GM12878 (cell line): ENCODE measurements around the gene SNRPD2. TPM values are rescaled to one million over a fixed set of nuclear protein-coding genes. Genes with fewer than 3 reads are reported as not detected.

ENCODE experiments used
- ATF2 ChIP-seq: IDR thresholded peaks from 2 replicates; pipeline ENCODE4 v1.6.1; 2012; ENCODE audit warnings: low read length, inconsistent platforms
- CBFB ChIP-seq: IDR thresholded peaks from 2 replicates; pipeline ENCODE4 v1.6.1; 2016; ENCODE audit warnings: antibody characterized with exemption, low read depth
- DPF2 ChIP-seq: fragments of 450-650 bp; IDR thresholded peaks from 2 replicates; pipeline ENCODE4 v1.6.1; 2017; ENCODE audit warnings: mild to moderate bottlenecking
- E2F4 ChIP-seq: IDR thresholded peaks from 2 replicates; pipeline ENCODE4 v1.6.1; 2012; ENCODE audit warnings: low read depth, low read length, improper control_type of control experiment
- EP300 ChIP-seq, 2 experiments: fragments of 150-350 bp in 1 of 2; IDR thresholded peaks; 2 replicates each; pipeline ENCODE4 v1.6.1; 2011 to 2012; ENCODE audit warnings: low read depth in 2 of 2, low read length in 2 of 2, borderline replicate concordance in 1 of 2, improper control_type of control experiment in 1 of 2, inconsistent platforms in 1 of 2; ENCODE audit not compliant: control insufficient read depth in 1 of 2
- FOS ChIP-seq: IDR thresholded peaks from 3 replicates; pipeline ENCODE4 v1.6.1; 2011; ENCODE audit warnings: borderline replicate concordance; ENCODE audit not compliant: insufficient read length; ENCODE audit errors: extremely low read depth
- IRF5 ChIP-seq: fragments of 450-650 bp; IDR thresholded peaks from 2 replicates; pipeline ENCODE4 v1.6.1; 2017; ENCODE audit warnings: borderline replicate concordance
- JUND ChIP-seq: IDR thresholded peaks from 2 replicates; pipeline ENCODE4 v1.6.1; 2012; ENCODE audit warnings: low read depth, mild to moderate bottlenecking, low read length, improper control_type of control experiment, moderate library complexity
- KDM1A ChIP-seq: fragments of 200-600 bp; sonication (generic); IDR thresholded peaks from 2 replicates; pipeline ENCODE4 v1.6.1; 2016; ENCODE audit warnings: borderline replicate concordance
- KLF5 ChIP-seq: fragments of 450-650 bp; IDR thresholded peaks from 2 replicates; pipeline ENCODE4 v1.6.1; 2014; ENCODE audit warnings: mild to moderate bottlenecking; ENCODE audit not compliant: partially characterized antibody
- MEF2A ChIP-seq: IDR thresholded peaks from 2 replicates; pipeline ENCODE4 v1.6.1; 2011; ENCODE audit warnings: low read depth, mild to moderate bottlenecking, low read length, moderate library complexity; ENCODE audit not compliant: insufficient read depth
- MEF2B ChIP-seq: fragments of 450-650 bp; IDR thresholded peaks from 2 replicates; pipeline ENCODE4 v1.6.1; 2018; ENCODE audit warnings: mild to moderate bottlenecking, moderate library complexity; ENCODE audit not compliant: partially characterized antibody, poor library complexity, severe bottlenecking
- NFIC ChIP-seq: IDR thresholded peaks from 2 replicates; pipeline ENCODE4 v1.6.1; 2012; ENCODE audit warnings: low read depth, mild to moderate bottlenecking, inconsistent platforms, low read length, moderate library complexity
- POLR2AphosphoS5 ChIP-seq: IDR thresholded peaks from 2 replicates; pipeline ENCODE4 v1.6.1; 2011; ENCODE audit warnings: mild to moderate bottlenecking, low read length, inconsistent platforms
- RUNX3 ChIP-seq: IDR thresholded peaks from 2 replicates; pipeline ENCODE4 v1.6.1; 2012; ENCODE audit warnings: low read length, inconsistent platforms
- SMC3 ChIP-seq: IDR thresholded peaks from 2 replicates; pipeline ENCODE4 v1.6.1; 2011; ENCODE audit warnings: low read length, improper control_type of control experiment, borderline replicate concordance
- STAT1 ChIP-seq: fragments of 450-650 bp; conservative IDR thresholded peaks from 2 replicates; pipeline ENCODE4 v1.6.1; 2014; ENCODE audit warnings: antibody characterized with exemption, mild to moderate bottlenecking
- TARDBP ChIP-seq: IDR thresholded peaks from 2 replicates; pipeline ENCODE4 v1.6.1; 2016; ENCODE audit warnings: borderline replicate concordance
- TCF3 ChIP-seq: IDR thresholded peaks from 2 replicates; pipeline ENCODE4 v1.6.1; 2012; ENCODE audit warnings: low read depth, mild to moderate bottlenecking, low read length, borderline replicate concordance; ENCODE audit not compliant: insufficient read depth
- YBX1 ChIP-seq: fragments of 450-650 bp; IDR thresholded peaks from 2 replicates; pipeline ENCODE4 v1.6.1; 2016; ENCODE audit warnings: antibody characterized with exemption
- polyA plus RNA-seq, 11 experiments: library from polyadenylated mRNA; depleted of rRNA in 4 of 11; unstranded in 6 of 11; stranded (reverse) in 5 of 11; fragments of >200 nt; fragmentation: Nextera tagmentation in 4 of 11; fragmentation: Illumina TruSeq in 1 of 11; extraction: Ambion mirVana in 4 of 11; extraction: Trizol in 1 of 11; gene quantifications; 1 replicate in 1 of 11; 2 replicates in 10 of 11; pipeline versions ENCODE4 v1.2.1 to v1.2.3, GENCODE V29; 2011 to 2016; ENCODE audit warnings: inconsistent platforms in 2 of 11, missing spikeins in 2 of 11, low read depth in 1 of 11
- total RNA-seq, 4 experiments: library from RNA; depleted of rRNA in 3 of 4; stranded (reverse); fragments of >200 nt in 3 of 4; fragmentation: Illumina TruSeq in 1 of 4; extraction: Trizol in 1 of 4; gene quantifications; 2 replicates each; pipeline versions ENCODE4 v1.2.1 to v1.2.3, GENCODE V29; 2013 to 2021
- TF ChIP-seq, protein P1 (sequence below): IDR thresholded peaks from 2 replicates; pipeline ENCODE4 v1.6.1; 2011; ENCODE audit warnings: borderline replicate concordance, low read depth, mild to moderate bottlenecking, moderate library complexity, low read length; ENCODE audit not compliant: insufficient read depth, poor library complexity, severe bottlenecking
- TF ChIP-seq, protein P2 (sequence below): IDR thresholded peaks from 2 replicates; pipeline ENCODE4 v1.6.1; 2011; ENCODE audit warnings: low read depth, mild to moderate bottlenecking, low read length, moderate library complexity, borderline replicate concordance; ENCODE audit errors: extremely low read depth

The SNRPD2 gene
- total and polyA plus RNA-seq, 10 of the 15 experiments (the other 5 are each of a cell fraction or from before 2014, with no cell fraction given): 526 to 3,621 (median 951) TPM

- TF ChIP-seq STAT1: 0 out of 2 replicates have a peak, but pooled peaks have one; percentile 80
- no peak; the same call in 1 of the 2 replicates for TF ChIP-seq DPF2
- TF ChIP-seq IRF5: no peak
- TF ChIP-seq TARDBP: peak; percentile 55; the same call in 1 of the 2 replicates
- TF ChIP-seq, protein P1, sequence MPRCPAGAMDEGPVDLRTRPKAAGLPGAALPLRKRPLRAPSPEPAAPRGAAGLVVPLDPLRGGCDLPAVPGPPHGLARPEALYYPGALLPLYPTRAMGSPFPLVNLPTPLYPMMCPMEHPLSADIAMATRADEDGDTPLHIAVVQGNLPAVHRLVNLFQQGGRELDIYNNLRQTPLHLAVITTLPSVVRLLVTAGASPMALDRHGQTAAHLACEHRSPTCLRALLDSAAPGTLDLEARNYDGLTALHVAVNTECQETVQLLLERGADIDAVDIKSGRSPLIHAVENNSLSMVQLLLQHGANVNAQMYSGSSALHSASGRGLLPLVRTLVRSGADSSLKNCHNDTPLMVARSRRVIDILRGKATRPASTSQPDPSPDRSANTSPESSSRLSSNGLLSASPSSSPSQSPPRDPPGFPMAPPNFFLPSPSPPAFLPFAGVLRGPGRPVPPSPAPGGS: no peak
- no peak for TF ChIP-seq POLR2AphosphoS5
- no peak for TF ChIP-seq TCF3
- TF ChIP-seq SMC3: no peak
- no peak for TF ChIP-seq E2F4
- no peak for TF ChIP-seq KDM1A
- no peak for TF ChIP-seq YBX1
- TF ChIP-seq RUNX3: peak; percentile 99
- no peak for TF ChIP-seq ATF2
- TF ChIP-seq KLF5: peak; percentile 70
- peak; percentile 93 for TF ChIP-seq FOS
- peak; percentile 99 for TF ChIP-seq CBFB
- no peak for TF ChIP-seq JUND
- TF ChIP-seq MEF2A: 0 out of 2 replicates have a peak, but pooled peaks have one; percentile 29
- TF ChIP-seq NFIC: no peak
- no peak for TF ChIP-seq EP300 (IDR thresholded peaks at IDR 0.05; ENCODE audit: borderline replicate concordance in 1 of 2, control insufficient read depth in 1 of 2, low read depth in 2 of 2, low read length in 2 of 2)
- TF ChIP-seq MEF2B: peak; percentile 10
- TF ChIP-seq, protein P2, sequence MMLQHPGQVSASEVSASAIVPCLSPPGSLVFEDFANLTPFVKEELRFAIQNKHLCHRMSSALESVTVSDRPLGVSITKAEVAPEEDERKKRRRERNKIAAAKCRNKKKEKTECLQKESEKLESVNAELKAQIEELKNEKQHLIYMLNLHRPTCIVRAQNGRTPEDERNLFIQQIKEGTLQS: no peak
Observed at GRCh38 chr19:45645631-45646344, 46.0 kb downstream of the SNRPD2 start (continued).
